WTC11 (cell line): ENCODE measurements around the gene IL4R. TPM values are rescaled to one million over a fixed set of nuclear protein-coding genes. Genes with fewer than 3 reads are reported as not detected.

Source experiments
- ATAC-seq: fragments of 200-7000 bp; cut with Tn5 transposase; 2 replicates; pipeline ENCODE4 v1.10.0; 2021; ENCODE audit warnings: mild to moderate bottlenecking, moderate library complexity
- CTCF ChIA-PET: fragments of 300-600 bp; sonication (Branson Sonifier 250); formaldehyde crosslinking; loops from one replicate; lab custom pipeline; 2021; ENCODE audit warnings: antibody characterized with exemption; lab: Charles Lee
- POLR2A ChIA-PET: fragments of 350-600 bp; sonication (Branson Sonifier 250); formaldehyde crosslinking; loops from one replicate; lab custom pipeline; 2021; ENCODE audit warnings: antibody characterized with exemption; lab: Charles Lee
- DNase-seq: peaks from one replicate; pipeline ENCODE4 v3.0.0; 2021; ENCODE audit warnings: low spot score
- H3K27ac Mint-ChIP-seq: 2 replicates; pipeline ENCODE4 v1.8.0; 2021; ENCODE audit warnings: mixed read lengths
- H3K27me3 Mint-ChIP-seq: 2 replicates; pipeline ENCODE4 v1.8.0; 2021; ENCODE audit warnings: low read depth, mild to moderate bottlenecking, moderate library complexity, mixed read lengths
- H3K36me3 Mint-ChIP-seq: 2 replicates; pipeline ENCODE4 v1.8.0; 2021; ENCODE audit warnings: mixed read lengths
- H3K4me1 Mint-ChIP-seq: 2 replicates; pipeline ENCODE4 v1.8.0; 2022; ENCODE audit warnings: mixed read lengths
- H3K4me3 Mint-ChIP-seq: 2 replicates; pipeline ENCODE4 v1.8.0; 2021; ENCODE audit warnings: mild to moderate bottlenecking, moderate library complexity, mixed read lengths
- H3K9me3 Mint-ChIP-seq: 2 replicates; pipeline ENCODE4 v1.8.0; 2021; ENCODE audit warnings: mixed read lengths
- ATF2 ChIP-seq: sonication (generic); formaldehyde crosslinking; IDR thresholded peaks from 2 replicates; pipeline ENCODE4 v1.8.1; 2022; ENCODE audit warnings: low read depth, missing genetic modification reagents, borderline replicate concordance
- E2F5 ChIP-seq: sonication (generic); formaldehyde crosslinking; IDR thresholded peaks from 2 replicates; pipeline ENCODE4 v1.8.1; 2022; ENCODE audit warnings: mild to moderate bottlenecking, moderate library complexity, missing genetic modification reagents
- GRHL2 ChIP-seq: fragments of 250-450 bp; sonication (Bioruptor Pico); IDR thresholded peaks from 2 replicates; pipeline ENCODE4 v1.8.0; 2022; ENCODE audit warnings: mild to moderate bottlenecking, moderate library complexity; ENCODE audit not compliant: insufficient replicate concordance, severe bottlenecking
- GTF2I ChIP-seq: fragments of 250-450 bp; sonication (Bioruptor Pico); conservative IDR thresholded peaks from 2 replicates; pipeline ENCODE4 v1.4.0; 2021; ENCODE audit warnings: mild to moderate bottlenecking
- MLX ChIP-seq: sonication (generic); formaldehyde crosslinking; IDR thresholded peaks from 2 replicates; pipeline ENCODE4 v1.8.1; 2023; ENCODE audit warnings: mild to moderate bottlenecking, missing genetic modification reagents, moderate library complexity
- MYBL2 ChIP-seq: sonication (generic); formaldehyde crosslinking; IDR thresholded peaks from 2 replicates; pipeline ENCODE4 v1.8.1; 2023; ENCODE audit warnings: mild to moderate bottlenecking, moderate library complexity, missing genetic modification reagents
- NFATC4 ChIP-seq: fragments of 250-450 bp; sonication (Bioruptor Pico); IDR thresholded peaks from 2 replicates; pipeline ENCODE4 v1.9.0; 2021; ENCODE audit warnings: mild to moderate bottlenecking
- NR2C2 ChIP-seq: sonication (generic); formaldehyde crosslinking; IDR thresholded peaks from 2 replicates; pipeline ENCODE4 v1.8.0; 2022; ENCODE audit warnings: mild to moderate bottlenecking, missing genetic modification reagents
- PRRX2 ChIP-seq: fragments of 250-450 bp; sonication (Bioruptor Pico); IDR thresholded peaks from 2 replicates; pipeline ENCODE4 v1.8.0; 2021; ENCODE audit warnings: mild to moderate bottlenecking
- SMAD3 ChIP-seq: sonication (generic); formaldehyde crosslinking; IDR thresholded peaks from 2 replicates; pipeline ENCODE4 v1.8.0; 2022; ENCODE audit warnings: missing genetic modification reagents, mild to moderate bottlenecking, borderline replicate concordance
- TEAD1 ChIP-seq: sonication (generic); formaldehyde crosslinking; IDR thresholded peaks from 2 replicates; pipeline ENCODE4 v1.8.0; 2022; ENCODE audit warnings: mild to moderate bottlenecking, missing genetic modification reagents
- ZBTB21 ChIP-seq: sonication (generic); formaldehyde crosslinking; IDR thresholded peaks from 2 replicates; pipeline ENCODE4 v1.8.1; 2023; ENCODE audit warnings: mild to moderate bottlenecking, missing genetic modification reagents, borderline replicate concordance
- ZNF532 ChIP-seq: fragments of 250-450 bp; sonication (Bioruptor Pico); IDR thresholded peaks from 2 replicates; pipeline ENCODE4 v1.9.0; 2021; ENCODE audit warnings: mild to moderate bottlenecking, borderline replicate concordance
- ZSCAN18 ChIP-seq: fragments of 250-450 bp; sonication (Bioruptor Pico); IDR thresholded peaks from 2 replicates; pipeline ENCODE4 v2.1.2; 2022; ENCODE audit warnings: mild to moderate bottlenecking, moderate library complexity
- total RNA-seq: library from RNA; stranded (reverse); gene quantifications from 3 replicates; pipeline ENCODE4 v1.2.3, GENCODE V29; 2021

Gene IL4R
- total RNA-seq, 1 experiment from 2014 or later, result 28.7 TPM

GRCh38 chr16:27281243-27281642 lies 32.5 kb upstream of the IL4R start (continued):
- TF ChIP-seq ZSCAN18 (CRISPR knock-in tag) (no peak), NFATC4 (CRISPR knock-in tag) (no peak), GTF2I (CRISPR knock-in tag) (no peak), MYBL2 (no peak), GRHL2 (CRISPR knock-in tag) (no peak), ZBTB21 (no peak), MLX (CRISPR knock-in tag) (no peak)

- Mint-ChIP-seq H3K9me3 (peaks cover 6% of the 10 kb centered on the region), H3K27me3 (no peaks in the 10 kb centered on the region), H3K4me3 (no peak overlapping the region), H3K36me3 (no peaks in the 10 kb centered on the region), H3K27ac (no peak overlapping the region), H3K4me1 (peaks cover 8% of the 10 kb centered on the region)
- ChIA-PET POLR2A (no interaction called here), CTCF (interaction anchor here (0.6 kb wide), 1 partner anchor 138 kb away, joined by 3 read pairs; no protein-coding TSS in a partner anchor)
- DNase-seq, result no peak
- no peak for TF ChIP-seq SMAD3 (CRISPR knock-in tag)
- no peak for ATAC-seq
These were observed 28.7 kb upstream of the IL4R start for GRCh38 chr16:27284865-27285675.

- peaks cover 8% of the 10 kb centered on the region for H3K4me1 Mint-ChIP-seq
- ChIA-PET POLR2A (no interaction called here), CTCF (interaction anchor here (0.6 kb wide), 1 partner anchor 139 kb away, joined by 3 read pairs; no protein-coding TSS in a partner anchor)
- H3K9me3 Mint-ChIP-seq, result peaks cover 6% of the 10 kb centered on the region
- H3K4me3 Mint-ChIP-seq, result no peak overlapping the region
- H3K27ac Mint-ChIP-seq, result no peak overlapping the region
- H3K36me3 Mint-ChIP-seq, result no peaks in the 10 kb centered on the region
- TF ChIP-seq NR2C2 (no peak), PRRX2 (CRISPR knock-in tag) (no peak)
- ATAC-seq (no peak), DNase-seq (no peak)
- no peaks in the 10 kb centered on the region for H3K27me3 Mint-ChIP-seq
These were observed 28.0 kb upstream of the IL4R start for GRCh38 chr16:27285676-27286196.

GRCh38 chr16:27286451-27286850 lies 27.3 kb upstream of the IL4R start:
- no peaks in the 10 kb centered on the region for H3K36me3 Mint-ChIP-seq
- TF ChIP-seq E2F5 (no peak), TEAD1 (CRISPR knock-in tag) (no peak), ZBTB21 (no peak), SMAD3 (CRISPR knock-in tag) (no peak), ATF2 (CRISPR knock-in tag) (no peak), ZNF532 (no peak)
- ChIA-PET POLR2A (no interaction called here), CTCF (no interaction called here)
- no peak overlapping the region for H3K4me3 Mint-ChIP-seq
- no peak overlapping the region for H3K27ac Mint-ChIP-seq
- H3K9me3 Mint-ChIP-seq, result peaks cover 6% of the 10 kb centered on the region
- ATAC-seq (no peak), DNase-seq (no peak)
- no peaks in the 10 kb centered on the region for H3K27me3 Mint-ChIP-seq
- H3K4me1 Mint-ChIP-seq, result peaks cover 3% of the 10 kb centered on the region
